Measurements from ENCODE around the gene PARD6G.
"Not testable (repeated sequence)": the region's sequence is repeated elsewhere in the genome, so short reads cannot be mapped to it uniquely, and the experiment has no call there.

PARD6G gene

DNA sequence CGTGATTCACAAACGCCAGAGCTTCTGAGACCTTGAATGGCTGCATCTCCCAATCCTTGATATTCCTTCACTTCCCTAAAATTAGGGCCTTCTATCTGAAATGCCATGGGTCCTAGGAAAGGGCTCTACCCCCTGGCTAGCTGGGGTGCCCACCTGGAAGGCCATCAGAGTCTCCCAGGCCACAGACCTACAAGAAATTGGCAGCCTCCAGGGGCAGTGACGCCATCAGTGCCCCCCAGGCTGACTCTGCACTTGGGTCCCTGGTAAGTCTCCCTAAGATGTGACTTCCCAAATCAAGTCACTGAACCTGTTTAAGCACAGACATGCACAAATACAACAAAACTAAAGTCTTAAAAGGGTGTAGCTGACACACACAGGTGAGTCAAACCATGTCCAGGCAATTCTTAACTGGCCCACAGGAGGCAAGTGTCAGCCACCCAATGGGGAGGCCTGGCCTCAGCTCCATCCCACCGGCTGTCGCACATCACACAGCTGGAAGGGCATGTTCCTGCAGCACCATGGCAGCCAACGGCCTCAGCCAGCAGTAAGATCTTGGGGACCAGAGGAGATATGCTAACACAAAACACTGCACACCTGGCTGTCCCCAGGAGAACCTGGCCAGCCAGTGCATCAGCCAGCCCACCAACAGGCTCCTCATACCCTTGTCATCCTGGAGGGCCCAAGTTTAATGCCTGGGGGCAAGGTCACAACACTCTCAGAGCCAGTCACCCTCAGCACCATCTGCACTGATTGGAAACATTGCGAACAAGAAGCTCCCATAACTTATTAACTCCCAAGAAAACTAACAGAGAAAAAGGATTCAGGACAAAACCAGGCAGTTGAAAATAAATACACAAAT lies 5.2 kb downstream of the PARD6G start:
- DNase-seq (ENCODE audit: low spot score), result no peak

GRCh38 chr18:80239830-80240229 lies 7.5 kb downstream of the PARD6G start:
- DNase-seq (ENCODE audit: low spot score), result no peak

DNA sequence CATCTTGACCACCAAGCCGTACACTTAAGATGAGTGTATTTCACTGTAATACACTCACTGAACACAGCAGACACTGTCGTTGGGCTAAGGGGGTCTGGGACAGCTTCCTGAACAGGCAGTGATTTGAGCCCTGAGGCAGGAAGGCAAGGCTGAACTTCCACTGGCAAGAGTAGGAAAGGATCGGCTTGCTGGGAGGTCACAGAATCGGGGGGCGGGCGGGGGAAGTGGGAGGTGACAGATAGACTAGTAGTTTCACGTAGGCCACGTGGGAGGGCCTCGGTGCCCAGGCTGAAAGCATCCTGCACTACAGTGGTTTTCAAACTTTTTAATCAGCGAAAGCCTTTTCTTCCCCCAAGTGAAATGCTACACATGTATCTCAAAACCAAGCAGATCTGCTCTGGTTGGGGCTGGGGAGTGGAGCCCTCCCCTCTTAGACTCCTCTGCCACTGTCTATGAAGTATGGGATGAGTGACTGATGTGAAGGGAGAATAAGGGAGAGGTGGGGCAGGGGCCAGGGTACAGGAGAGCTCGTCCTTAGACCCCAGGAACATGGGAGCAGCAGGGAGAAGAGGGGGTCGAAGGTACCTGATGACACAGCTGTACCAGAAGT lies 8.6 kb downstream of the PARD6G start:
- no peak for DNase-seq (ENCODE audit: low spot score)

GRCh38 chr18:80237519-80237918 lies 9.8 kb downstream of the PARD6G start:
- not testable (repeated sequence) for DNase-seq (ENCODE audit: low spot score)

DNA sequence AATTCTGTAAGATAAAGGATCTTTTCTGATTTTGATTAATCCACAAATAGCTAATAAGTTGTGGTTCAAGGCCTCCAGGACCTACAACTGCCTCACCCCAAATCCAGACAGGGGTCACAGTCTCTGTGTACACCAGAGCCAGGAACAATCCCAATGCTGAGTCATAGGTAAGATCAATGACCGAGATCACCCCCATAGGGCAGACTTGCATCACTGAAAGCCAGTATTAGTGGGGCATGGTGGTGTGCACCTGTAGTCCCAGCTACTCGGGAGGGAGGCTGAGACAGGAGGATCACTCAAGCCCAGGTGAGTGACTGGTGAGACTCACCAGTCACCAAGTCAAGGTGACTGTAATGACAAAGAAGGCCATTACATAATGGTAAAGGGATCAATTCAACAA lies 12.9 kb downstream of the PARD6G start:
- DNase-seq (ENCODE audit: low spot score), result no peak

- no peak for DNase-seq (ENCODE audit: low spot score)
These were observed 13.4 kb downstream of the PARD6G start for GRCh38 chr18:80233899-80234298.

DNA sequence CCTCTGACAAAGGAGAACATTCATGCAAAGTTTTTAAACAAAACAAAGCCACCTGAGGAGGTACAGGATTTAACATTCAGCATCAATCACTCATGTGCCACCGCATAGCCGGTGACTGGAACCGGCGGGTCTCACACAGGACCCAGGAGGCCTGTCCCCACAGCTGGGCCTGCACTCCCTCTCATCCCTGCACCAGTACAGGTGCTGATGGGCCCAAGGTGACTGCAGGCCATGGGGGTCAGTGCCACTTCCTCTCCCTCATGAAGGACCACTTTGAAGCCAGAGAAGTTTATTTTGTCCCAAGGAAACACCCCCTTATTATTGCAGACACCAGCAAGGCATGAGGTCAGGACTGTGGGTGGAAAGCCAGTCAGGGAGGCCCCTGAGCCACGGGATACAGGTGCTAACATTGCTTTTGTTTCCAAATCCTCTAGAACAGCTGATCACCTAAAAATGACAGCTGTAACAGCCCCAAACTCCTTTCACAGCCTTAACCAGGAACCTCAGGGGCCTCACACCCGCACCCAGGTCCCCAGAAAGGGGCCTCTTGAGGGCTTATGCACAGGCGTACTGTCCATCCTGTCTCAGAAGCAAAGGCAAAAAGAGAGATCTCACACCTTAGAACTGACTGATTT lies 14.0 kb downstream of the PARD6G start:
- no peak for DNase-seq (ENCODE audit: low spot score)

DNA sequence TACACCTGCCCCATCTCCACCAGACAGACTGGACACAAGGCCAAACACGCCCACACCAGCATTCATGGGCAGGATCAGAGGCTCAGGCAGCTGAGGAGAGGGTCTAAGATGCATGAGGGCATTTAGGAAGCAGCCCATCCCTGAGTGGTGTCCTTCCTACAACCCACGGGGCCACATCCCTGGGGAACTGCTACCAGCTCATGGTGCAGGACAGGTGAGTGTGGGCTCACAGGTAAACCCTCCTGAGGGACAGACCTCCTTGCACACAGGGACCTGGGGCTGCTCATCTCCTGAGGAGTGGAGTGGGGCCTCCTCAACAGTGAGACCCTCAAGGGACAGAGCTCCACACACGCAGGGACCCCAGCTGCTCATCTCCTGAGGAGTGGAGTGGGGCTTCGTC lies 14.6 kb downstream of the PARD6G start:
- DNase-seq (ENCODE audit: low spot score), result no peak

DNA sequence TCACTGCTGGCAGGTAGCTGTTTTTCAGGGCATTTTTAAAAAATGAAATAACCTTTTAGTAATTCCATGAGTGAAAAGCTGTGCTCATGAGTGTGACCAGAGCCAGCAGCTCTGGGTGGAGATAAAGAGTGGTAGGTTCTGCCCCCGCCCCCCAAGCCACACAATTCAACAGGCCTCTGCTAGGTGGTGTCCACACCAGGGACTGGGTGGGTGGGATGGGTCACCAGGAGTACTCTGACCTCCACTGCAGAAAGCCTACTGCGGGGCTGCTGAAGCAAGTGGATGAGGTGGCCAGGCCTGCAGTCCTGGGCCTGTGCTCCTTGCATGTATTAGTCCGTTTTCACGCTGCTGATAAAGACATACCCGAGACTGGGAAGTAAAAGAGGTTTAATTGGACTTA lies 15.3 kb downstream of the PARD6G start:
- DNase-seq (ENCODE audit: low spot score), result no peak

- DNase-seq (ENCODE audit: low spot score), result no peak
These were observed 15.7 kb downstream of the PARD6G start for GRCh38 chr18:80231616-80232015.

DNA sequence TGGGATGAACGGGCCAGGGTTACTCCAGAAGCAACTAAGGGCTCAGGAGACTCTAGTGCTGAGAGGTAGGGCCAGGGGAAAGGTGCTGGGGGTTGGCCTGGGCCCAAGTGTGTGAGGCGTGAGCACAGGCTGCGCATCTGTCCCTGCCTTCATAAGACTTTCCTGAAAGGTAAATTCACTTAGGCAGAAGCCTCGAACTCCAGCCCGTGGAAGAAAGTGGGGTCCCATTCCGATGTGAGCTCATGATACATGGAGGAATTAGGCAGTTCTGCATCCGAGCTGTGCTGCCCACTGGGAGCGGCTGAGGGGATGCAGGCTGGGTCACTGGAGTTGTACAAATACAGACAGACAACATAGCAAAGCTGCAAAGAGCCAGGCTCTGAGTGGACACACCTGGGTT lies 16.2 kb downstream of the PARD6G start:
- no peak for DNase-seq (ENCODE audit: low spot score)

DNA sequence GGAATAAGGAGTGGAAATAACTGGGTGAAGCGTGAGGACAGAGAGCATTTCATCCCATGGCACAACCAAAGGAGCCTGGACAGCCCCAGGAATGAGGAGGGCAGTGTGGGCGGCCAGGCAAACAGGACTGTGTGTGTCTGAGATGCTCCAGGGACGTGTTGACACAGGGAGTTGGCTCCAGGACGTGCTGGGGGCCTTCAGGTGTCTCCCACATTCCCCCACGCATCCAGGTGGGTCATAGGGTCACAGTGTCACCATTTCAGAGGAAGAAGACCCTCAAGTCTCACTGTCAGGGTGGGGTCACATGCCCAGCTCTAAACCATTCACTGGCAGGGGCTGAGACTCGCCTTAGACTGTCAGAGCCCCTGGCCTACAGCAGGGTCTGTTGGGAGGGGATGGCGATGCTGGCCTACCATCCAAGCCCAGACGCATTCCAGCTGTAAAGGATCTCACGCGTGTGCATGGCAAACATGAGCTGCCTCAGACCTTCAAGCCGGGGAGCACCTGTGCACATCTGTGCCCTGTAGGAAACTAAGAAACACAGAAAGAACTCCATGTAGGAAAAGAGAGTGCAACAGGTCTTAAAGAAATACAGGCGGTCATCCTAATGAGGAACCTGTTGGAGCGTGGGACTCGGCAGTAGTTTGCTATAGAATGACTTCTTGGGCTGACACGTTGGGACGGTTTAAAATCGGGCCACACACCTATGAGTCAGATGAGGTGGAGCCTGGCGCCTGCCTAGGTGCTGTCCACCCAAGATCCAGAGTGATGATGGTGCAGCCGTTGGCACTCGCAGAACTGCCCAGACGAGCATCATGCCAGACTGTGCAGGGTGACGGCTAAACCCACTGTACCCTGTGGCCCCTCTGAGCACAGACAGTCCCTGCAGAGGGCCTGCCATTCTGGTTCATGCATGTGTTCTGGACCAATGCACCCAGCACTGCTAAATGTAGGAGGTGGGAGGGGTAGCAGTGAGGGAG lies 17.3 kb downstream of the PARD6G start:
- no peak for DNase-seq (ENCODE audit: low spot score)

- no peak for DNase-seq (ENCODE audit: low spot score)
These were observed 18.0 kb downstream of the PARD6G start for GRCh38 chr18:80229363-80229762.

GRCh38 chr18:80228051-80228848 lies 19.1 kb downstream of the PARD6G start:
- DNase-seq (ENCODE audit: low spot score), result no peak

DNA sequence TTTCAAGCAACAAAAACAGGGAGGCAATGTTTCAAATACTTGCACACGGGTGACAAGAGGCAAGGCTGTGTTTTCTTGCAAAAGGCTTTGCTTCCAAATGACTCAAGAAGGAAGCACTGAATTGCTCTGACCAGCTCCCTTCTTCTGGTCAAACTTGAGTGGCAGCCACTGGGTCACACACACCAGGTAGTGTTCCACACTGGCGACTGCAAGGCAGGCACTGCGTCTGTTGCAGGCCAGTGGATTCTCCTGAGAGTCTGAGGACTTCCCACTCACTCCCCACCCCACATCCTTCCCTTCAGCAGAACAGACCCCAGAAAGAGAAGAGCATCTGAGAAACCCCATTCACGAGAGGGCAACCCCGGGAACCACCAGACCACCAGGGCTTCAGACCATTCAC lies 19.8 kb downstream of the PARD6G start:
- no peak for DNase-seq (ENCODE audit: low spot score)

GRCh38 chr18:80225685-80226084 lies 21.6 kb downstream of the PARD6G start:
- no peak for DNase-seq (ENCODE audit: low spot score)

DNA sequence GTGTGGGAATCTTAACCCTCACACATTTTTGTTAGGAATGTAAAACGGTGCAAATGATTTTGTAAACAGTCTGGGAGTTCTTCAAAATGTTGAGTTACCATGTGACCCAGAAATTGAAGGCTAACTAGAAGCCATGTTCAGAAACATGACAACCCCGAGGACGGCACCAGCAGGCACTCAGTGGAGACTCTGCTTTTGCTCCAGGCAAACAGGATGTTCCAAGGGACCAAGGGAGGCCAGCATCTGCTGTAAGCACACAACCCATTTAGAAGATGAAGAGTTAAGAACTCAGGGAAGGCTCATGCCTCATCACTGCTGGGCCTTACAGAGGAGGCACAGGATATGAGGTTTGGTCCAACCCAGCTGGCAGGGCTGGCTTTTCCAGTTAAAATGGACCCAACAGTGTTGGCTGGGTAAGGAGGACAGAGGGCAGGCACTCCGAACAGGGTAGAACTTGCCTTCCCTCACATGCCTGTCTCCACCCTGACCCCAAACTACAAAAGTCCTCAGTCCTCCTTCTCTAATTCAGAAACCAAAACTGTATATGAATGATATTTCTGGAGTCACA lies 23.6 kb downstream of the PARD6G start:
- no peak for DNase-seq (ENCODE audit: low spot score)

GRCh38 chr18:80219488-80219887 lies 27.8 kb downstream of the PARD6G start:
- not testable (repeated sequence) for DNase-seq (ENCODE audit: low spot score)

GRCh38 chr18:80218341-80219227 lies 28.7 kb downstream of the PARD6G start:
- no peak for DNase-seq (ENCODE audit: low spot score)

DNA sequence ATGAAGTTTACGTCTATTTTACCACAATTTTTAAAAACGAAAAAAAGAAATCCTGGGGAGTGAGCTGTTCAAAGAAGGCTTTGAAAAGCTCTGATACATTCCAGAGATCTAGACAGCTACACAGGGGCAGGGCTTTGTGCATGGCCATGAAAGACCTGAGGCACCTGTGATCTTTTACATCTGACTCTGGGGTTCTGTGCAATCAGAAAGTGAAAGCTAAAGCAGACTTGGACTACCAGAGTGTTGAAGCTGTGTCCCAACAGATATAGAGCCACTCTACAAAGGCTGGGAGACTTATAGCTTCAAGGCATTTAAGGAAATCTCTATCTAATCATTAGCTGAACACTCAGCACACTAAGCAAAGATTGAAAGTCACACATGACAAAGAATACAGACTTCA lies 34.1 kb downstream of the PARD6G start:
- no peak for DNase-seq (ENCODE audit: low spot score)
